NB4 (cell line): ENCODE results near the gene CSNK1D.
"Not testable (repeated sequence)": the region's sequence is repeated elsewhere in the genome, so short reads cannot be mapped to it uniquely, and the experiment has no call there.

Experiments used
- DNase-seq: peaks from one replicate; pipeline ENCODE4 v3.0.0; 2010; ENCODE audit warnings: low read depth
- H3K4me3 ChIP-seq: one replicate; pipeline ENCODE4 v1.5.1; 2011; ENCODE audit warnings: mild to moderate bottlenecking, low read depth, low read length, moderate library complexity
- CTCF ChIP-seq: IDR thresholded peaks from one replicate; pipeline ENCODE4 v1.5.1; 2012; ENCODE audit warnings: low read depth, low read length
- MAX ChIP-seq: IDR thresholded peaks from 2 replicates; pipeline ENCODE4 v1.6.1; 2011; ENCODE audit warnings: low read depth, low read length
- MYC ChIP-seq: IDR thresholded peaks from 2 replicates; pipeline ENCODE4 v1.6.1; 2011; ENCODE audit warnings: low read depth, low read length
- POLR2A ChIP-seq: IDR thresholded peaks from 2 replicates; pipeline ENCODE4 v1.6.1; 2011; ENCODE audit warnings: mild to moderate bottlenecking; ENCODE audit not compliant: insufficient read length; ENCODE audit errors: extremely low read depth

Gene CSNK1D

GRCh38 chr17:82262344-82262743 lies 11.2 kb downstream of the CSNK1D start:
- TF ChIP-seq CTCF: no peak
- no peak for TF ChIP-seq MAX
- no peak for TF ChIP-seq MYC
- no peak for TF ChIP-seq POLR2A
- DNase-seq: no peak
- H3K4me3 ChIP-seq: no peak overlapping the region

GRCh38 chr17:82259972-82260961 lies 13.2 kb downstream of the CSNK1D start:
- not testable (repeated sequence) for DNase-seq, H3K4me3 ChIP-seq

- no peak for DNase-seq
- H3K4me3 ChIP-seq: no peak overlapping the region
- TF ChIP-seq MAX (no peak), POLR2A (no peak), MYC (no peak), CTCF (no peak)
Measured at GRCh38 chr17:82258555-82258954, 14.9 kb downstream of the CSNK1D start.

GRCh38 chr17:82257473-82257872 lies 16.0 kb downstream of the CSNK1D start:
- DNase-seq: no peak
- no peak overlapping the region for H3K4me3 ChIP-seq
- TF ChIP-seq MAX (no peak), MYC (no peak), POLR2A (no peak), CTCF (no peak)

GRCh38 chr17:82256242-82256885 lies 17.1 kb downstream of the CSNK1D start:
- no peak overlapping the region for H3K4me3 ChIP-seq
- TF ChIP-seq MYC: no peak
- TF ChIP-seq MAX: no peak
- no peak for TF ChIP-seq CTCF
- no peak for TF ChIP-seq POLR2A
- DNase-seq: no peak

GRCh38 chr17:82255402-82255972 lies 18.0 kb downstream of the CSNK1D start:
- no peak overlapping the region for H3K4me3 ChIP-seq
- DNase-seq: no peak
- TF ChIP-seq MAX: no peak

- H3K4me3 ChIP-seq, DNase-seq: not testable (repeated sequence)
Measured at GRCh38 chr17:82254746-82255145, 18.8 kb downstream of the CSNK1D start.

GRCh38 chr17:82254096-82254495 lies 19.4 kb downstream of the CSNK1D start:
- not testable (repeated sequence) for H3K4me3 ChIP-seq

More at GRCh38 chr17:82254096-82254495, 19.4 kb downstream of the CSNK1D start:
- DNase-seq: not testable (repeated sequence)
